ENCODE measurements around the gene UNC5C. TPM values are rescaled to one million over a fixed set of nuclear protein-coding genes. Genes with fewer than 3 reads are reported as not detected.

Gene UNC5C
- 0.58 and 0.91 TPM in 2 replicates for total RNA-seq (2014; rRNA removed; shearing (Covaris generic))

DNA sequence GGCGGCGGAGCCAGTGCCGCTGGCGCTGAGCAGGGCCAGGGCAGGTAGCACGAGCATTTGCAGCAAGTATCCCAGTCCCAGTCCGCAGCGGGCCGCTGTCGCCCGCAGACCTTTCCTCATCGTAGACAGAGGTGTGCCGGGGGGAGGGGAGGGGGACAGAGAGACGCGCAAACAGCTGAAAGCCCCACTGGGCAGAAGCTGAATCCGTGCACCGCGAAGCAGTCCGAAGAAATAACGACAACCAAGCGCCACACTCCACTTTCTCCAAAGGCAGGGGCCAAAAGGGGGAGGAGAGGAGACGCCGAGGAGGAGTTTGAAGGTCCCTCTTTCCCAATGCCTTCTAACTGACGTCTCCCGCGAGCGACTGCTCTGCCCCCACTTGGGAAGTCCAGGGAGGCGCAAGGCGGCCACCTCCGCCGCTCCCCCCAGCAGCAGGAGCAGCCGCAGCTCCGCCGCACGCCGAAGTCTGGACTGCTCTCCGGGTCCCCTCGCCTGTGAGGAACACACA is at the start of gene UNC5C:
UNC5C (minus strand) TSS at position 236 of the 508 bp plus-strand sequence.

All from A375 (cell line).